ENCODE results near the gene TBCCD1. TPM values are rescaled to one million over a fixed set of nuclear protein-coding genes. Genes with fewer than 3 reads are reported as not detected.

TBCCD1 gene
- total and polyA plus RNA-seq, 11 donors: 2.9 to 10.3 (median 7.6) TPM

GRCh38 chr3:186598108-186598784 is 31.1 kb upstream of the TBCCD1 start:
- intact Hi-C loops (cut with DNase I): no loop called here
- no peak for TF ChIP-seq POLR2A (IDR thresholded peaks at IDR 0.05)
- TF ChIP-seq CTCF (IDR thresholded peaks at IDR 0.05): no peak
- ATAC-seq (peak; percentile 95 to 98 (median 98)), DNase-seq (peak; percentile 75 to 92 (median 81))
- Histone ChIP-seq H3K4me3 (no peak overlapping the region), H3K27ac (peak overlapping the region in 8 of 12 donors; percentile 29 to 76 (median 58)), H3K36me3 (no peaks in the 10 kb centered on the region), H3K27me3 (no peaks in the 10 kb centered on the region), H3K4me1 (peaks cover 0 to 9% (median 0%) of the 10 kb centered on the region in 12 donors), H3K9me3 (no peaks in the 10 kb centered on the region)
- 48 to 53% (median 48%) methylated on average over 11 of the region's 11 CpGs for WGBS, 4 donors

GRCh38 chr3:186596568-186597287 is 29.6 kb upstream of the TBCCD1 start:
- no peak overlapping the region for H3K27ac ChIP-seq
- TF ChIP-seq CTCF (IDR thresholded peaks at IDR 0.05): no peak
- no peak for TF ChIP-seq POLR2A (IDR thresholded peaks at IDR 0.05)
- H3K36me3 ChIP-seq: no peaks in the 10 kb centered on the region
- H3K9me3 ChIP-seq: no peaks in the 10 kb centered on the region
- WGBS, 4 donors: 45 to 56% (median 49%) methylated on average over 17 of the region's 17 CpGs
- intact Hi-C loops (cut with DNase I): no loop called here
- peaks cover 0 to 9% (median 0%) of the 10 kb centered on the region in 12 donors for H3K4me1 ChIP-seq
- ATAC-seq: no peak
- H3K27me3 ChIP-seq: no peaks in the 10 kb centered on the region
- no peak overlapping the region for H3K4me3 ChIP-seq
- no peak for DNase-seq

- no peak overlapping the region for H3K4me3 ChIP-seq
- DNase-seq: no peak
- TF ChIP-seq CTCF (IDR thresholded peaks at IDR 0.05) (no peak), POLR2A (IDR thresholded peaks at IDR 0.05) (no peak)
- no peak for ATAC-seq
- 65 to 67% (median 66%) methylated on average over 5 to 6 of the region's 6 CpGs for WGBS, 4 donors
- H3K27ac ChIP-seq: no peak overlapping the region
- intact Hi-C loops (cut with DNase I): no loop called here
- no peaks in the 10 kb centered on the region for H3K9me3 ChIP-seq
- peaks cover 0 to 9% (median 0%) of the 10 kb centered on the region in 12 donors for H3K4me1 ChIP-seq
- H3K36me3 ChIP-seq: no peaks in the 10 kb centered on the region
- no peaks in the 10 kb centered on the region for H3K27me3 ChIP-seq
These were observed 27.5 kb upstream of the TBCCD1 start for GRCh38 chr3:186594591-186595113.

- Histone ChIP-seq H3K4me1 (peaks cover 0 to 6% (median 0%) of the 10 kb centered on the region in 12 donors), H3K4me3 (no peak overlapping the region), H3K27me3 (no peaks in the 10 kb centered on the region), H3K9me3 (no peaks in the 10 kb centered on the region), H3K27ac (no peak overlapping the region), H3K36me3 (no peaks in the 10 kb centered on the region)
- TF ChIP-seq CTCF (IDR thresholded peaks at IDR 0.05) (no peak), POLR2A (IDR thresholded peaks at IDR 0.05) (no peak)
- ATAC-seq (no peak), DNase-seq (no peak)
- intact Hi-C loops (cut with DNase I): no loop called here
- WGBS, 4 donors: 82 to 96% (median 92%) methylated on average over 3 of the region's 3 CpGs
These were observed 26.7 kb upstream of the TBCCD1 start for GRCh38 chr3:186593862-186594261.

Measured in heart left ventricle (tissue), 16 donors.